CD14-positive monocyte (primary cell): ENCODE results near the gene RBKS. TPM values are rescaled to one million over a fixed set of nuclear protein-coding genes. Genes with fewer than 3 reads are reported as not detected.

Source experiments
- DNase-seq, 3 donors: peaks; one replicate each; pipeline ENCODE4 v3.0.0-alpha.2; 2011 to 2022
- H2AFZ ChIP-seq: 2 replicates; pipeline ENCODE4 v1.6.0; 2012; ENCODE audit warnings: mild to moderate bottlenecking, low read depth, low read length, inconsistent platforms; ENCODE audit not compliant: insufficient read depth, poor library complexity, severe bottlenecking
- H3K27ac ChIP-seq, 2 donors: 1 replicate in 1 of 2; 2 replicates in 1 of 2; pipeline ENCODE4 v1.5.1; 2012 to 2013; ENCODE audit warnings: low read length in 2 of 2, control low read depth in 1 of 2, inconsistent platforms in 1 of 2, low read depth in 1 of 2, mild to moderate bottlenecking in 1 of 2
- H3K27me3 ChIP-seq, 2 donors: one replicate each; pipeline versions ENCODE4 v1.6.0 to v1.6.1; 2011 to 2013; ENCODE audit warnings: low read length in 2 of 2; ENCODE audit not compliant: control insufficient read depth in 2 of 2, insufficient read depth in 2 of 2
- H3K36me3 ChIP-seq, 2 donors: replicated peaks in 1 of 2; 1 replicate in 1 of 2; 2 replicates in 1 of 2; pipeline versions ENCODE4 v1.5.1 to v1.6.1; 2012 to 2013; ENCODE audit warnings: low read length in 2 of 2, control low read depth in 1 of 2, inconsistent platforms in 1 of 2, mild to moderate bottlenecking in 1 of 2; ENCODE audit not compliant: insufficient read depth in 2 of 2, control insufficient read depth in 1 of 2
- H3K4me1 ChIP-seq, 2 donors: 1 replicate in 1 of 2; 2 replicates in 1 of 2; pipeline versions ENCODE4 v1.5.1 to v1.6.1; 2012 to 2013; ENCODE audit warnings: low read length in 2 of 2, control low read depth in 1 of 2, inconsistent platforms in 1 of 2, mild to moderate bottlenecking in 1 of 2, moderate library complexity in 1 of 2; ENCODE audit not compliant: insufficient read depth in 2 of 2, control insufficient read depth in 1 of 2
- H3K4me2 ChIP-seq: replicated peaks from 2 replicates; pipeline ENCODE3; 2012; ENCODE audit warnings: low read length, moderate library complexity, mild to moderate bottlenecking; ENCODE audit not compliant: poor library complexity, severe bottlenecking; ENCODE audit errors: extremely low read depth
- H3K4me3 ChIP-seq, 3 experiments: fragments of 200-600 bp in 1 of 3; sonication (generic) in 1 of 3; replicated peaks in 1 of 3; 1 replicate in 2 of 3; 2 replicates in 1 of 3; pipeline ENCODE4 v1.5.1; 2011 to 2013; ENCODE audit warnings: low read length in 3 of 3, mild to moderate bottlenecking in 3 of 3, control low read depth in 2 of 3, low read depth in 2 of 3, inconsistent platforms in 1 of 3, moderate library complexity in 1 of 3
- H3K79me2 ChIP-seq: 2 replicates; pipeline ENCODE4 v1.6.0; 2012; ENCODE audit warnings: mild to moderate bottlenecking, control low read depth, inconsistent platforms, low read length, moderate library complexity; ENCODE audit not compliant: insufficient read depth
- H3K9ac ChIP-seq: 2 replicates; pipeline ENCODE4 v1.6.0; 2017; ENCODE audit warnings: low read length, mild to moderate bottlenecking; ENCODE audit not compliant: insufficient read depth, poor library complexity, severe bottlenecking
- H3K9me3 ChIP-seq, 2 donors: replicated peaks in 1 of 2; 1 replicate in 1 of 2; 2 replicates in 1 of 2; pipeline versions ENCODE4 v1.5.1 to v1.6.1; 2012 to 2013; ENCODE audit warnings: low read length in 2 of 2, control low read depth in 1 of 2; ENCODE audit not compliant: control insufficient read depth in 1 of 2, insufficient read depth in 1 of 2
- H4K20me1 ChIP-seq: 2 replicates; pipeline ENCODE4 v1.6.0; 2012; ENCODE audit warnings: mild to moderate bottlenecking, low read length, control low read depth, moderate library complexity; ENCODE audit not compliant: insufficient read depth
- H3K27ac Mint-ChIP-seq, 7 donors: one replicate each; pipeline ENCODE4 v1.8.0; 2020; ENCODE audit warnings: mild to moderate bottlenecking in 7 of 7, mixed read lengths in 7 of 7, moderate library complexity in 6 of 7, inconsistent platforms in 2 of 7
- H3K27me3 Mint-ChIP-seq, 3 donors: one replicate each; pipeline ENCODE4 v1.8.0; 2021 to 2022; ENCODE audit warnings: low read depth in 3 of 3, mild to moderate bottlenecking in 3 of 3, mixed read lengths in 3 of 3, moderate library complexity in 3 of 3, inconsistent platforms in 1 of 3
- H3K36me3 Mint-ChIP-seq, 2 donors: one replicate each; pipeline ENCODE4 v1.8.0; 2020; ENCODE audit warnings: mixed read lengths in 2 of 2, inconsistent platforms in 1 of 2, mild to moderate bottlenecking in 1 of 2
- H3K4me1 Mint-ChIP-seq: one replicate; pipeline ENCODE4 v1.8.0; 2020; ENCODE audit warnings: mild to moderate bottlenecking, mixed read lengths
- H3K4me3 Mint-ChIP-seq, 2 donors: one replicate each; pipeline ENCODE4 v1.8.0; 2020; ENCODE audit warnings: mild to moderate bottlenecking in 2 of 2, mixed read lengths in 2 of 2, moderate library complexity in 1 of 2
- H3K9me3 Mint-ChIP-seq, 7 donors: one replicate each; pipeline ENCODE4 v1.8.0; 2020 to 2022; ENCODE audit warnings: mixed read lengths in 7 of 7, mild to moderate bottlenecking in 6 of 7, moderate library complexity in 6 of 7, inconsistent platforms in 2 of 7
- CTCF ChIP-seq: fragments of 200-600 bp; IDR thresholded peaks from one replicate; pipeline ENCODE4 v1.8.0; 2022; ENCODE audit warnings: antibody characterized with exemption, mild to moderate bottlenecking
- WGBS: methylation state at CpG from one replicate; pipeline ENCODE4 v1.1.5; 2013; ENCODE audit warnings: missing lambda C conversion rate; ENCODE audit not compliant: insufficient coverage; 5-methylcytosine and 5-hydroxymethylcytosine counted together
- intact Hi-C, 2 donors: fragments of 100-400 bp; cut with micrococcal nuclease; formaldehyde crosslinking; loops; one replicate each; pipeline versions ENCODE4 v1.15.0 to v1.15.1; 2023
- polyA plus RNA-seq, 3 donors: library from polyadenylated mRNA; depleted of rRNA in 1 of 3; unstranded in 2 of 3; stranded (reverse) in 1 of 3; fragments of 300-500 nt in 2 of 3; fragments of >200 nt in 1 of 3; fragmentation: Illumina TruSeq in 2 of 3; gene quantifications; 1 replicate in 2 of 3; 2 replicates in 1 of 3; pipeline ENCODE4 v1.2.3, GENCODE V29; 2012 to 2021

Gene RBKS
- polyA plus RNA-seq, 3 donors: 3.9 to 39.1 (median 4.3) TPM

- no peak overlapping the region for H3K9ac ChIP-seq
- no peak for TF ChIP-seq CTCF
- H4K20me1 ChIP-seq: no peaks in the 10 kb centered on the region
- H3K27ac Mint-ChIP-seq: peak overlapping the region in 1 of 7 donors; percentile 65
- no peaks in the 10 kb centered on the region for H3K27me3 ChIP-seq
- no peaks in the 10 kb centered on the region for H3K36me3 ChIP-seq
- peaks cover 28% of the 10 kb centered on the region for H3K4me1 Mint-ChIP-seq
- no peak overlapping the region for H3K4me3 ChIP-seq
- WGBS: 100% methylated on average over 1 of the region's 1 CpG
- H2AFZ ChIP-seq: no peak overlapping the region
- peaks cover 3 to 6% of the 10 kb centered on the region in 2 donors for H3K36me3 Mint-ChIP-seq
- no peaks in the 10 kb centered on the region for H3K79me2 ChIP-seq
- no peak for DNase-seq
- intact Hi-C loops: loop anchor here in 1 of 2 donors (10.0 kb wide), 1 partner anchor 47 kb away; the partner anchor contains the start of gene MRPL33
- H3K9me3 Mint-ChIP-seq: peaks cover 2 to 18% (median 5%) of the 10 kb centered on the region in 7 donors
- peaks cover 0 to 4% of the 10 kb centered on the region in 2 donors for H3K9me3 ChIP-seq
- no peak overlapping the region for H3K4me3 Mint-ChIP-seq
- H3K4me1 ChIP-seq: peaks cover 5 to 9% of the 10 kb centered on the region in 2 donors
- H3K4me2 ChIP-seq: no peak overlapping the region
- H3K27me3 Mint-ChIP-seq: peaks cover 0 to 1% (median 0%) of the 10 kb centered on the region in 3 donors
- no peak overlapping the region for H3K27ac ChIP-seq
These were observed 68.1 kb downstream of the RBKS start for GRCh38 chr2:27822049-27822448.

- no peaks in the 10 kb centered on the region for H3K36me3 ChIP-seq
- no peak overlapping the region for H3K9ac ChIP-seq
- H3K4me1 ChIP-seq: peaks cover 27% of the 10 kb centered on the region in 2 donors
- H3K27me3 Mint-ChIP-seq: peaks cover 0 to 1% (median 0%) of the 10 kb centered on the region in 3 donors
- peaks cover 0 to 6% of the 10 kb centered on the region in 2 donors for H3K36me3 Mint-ChIP-seq
- H3K27ac ChIP-seq: no peak overlapping the region
- no peaks in the 10 kb centered on the region for H3K79me2 ChIP-seq
- TF ChIP-seq CTCF: no peak
- no peak for DNase-seq
- no peak overlapping the region for H3K4me3 Mint-ChIP-seq
- peaks cover 0 to 14% (median 5%) of the 10 kb centered on the region in 7 donors for H3K9me3 Mint-ChIP-seq
- H3K27ac Mint-ChIP-seq: peak overlapping the region in 3 of 7 donors; percentile 26 to 51 (median 46)
- no peaks in the 10 kb centered on the region for H3K9me3 ChIP-seq
- H3K4me3 ChIP-seq: no peak overlapping the region
- H3K4me2 ChIP-seq: no peak overlapping the region
- no peaks in the 10 kb centered on the region for H4K20me1 ChIP-seq
- no peaks in the 10 kb centered on the region for H3K27me3 ChIP-seq
- WGBS: 74% methylated on average over 3 of the region's 4 CpGs
- intact Hi-C loops: no loop called here
- H3K4me1 Mint-ChIP-seq: peaks cover 30% of the 10 kb centered on the region
- H2AFZ ChIP-seq: no peak overlapping the region
These were observed 74.2 kb downstream of the RBKS start for GRCh38 chr2:27815860-27816438.
